GM21528 (cell line): Measurements from ENCODE around the gene LIN52.

Experiments used
- ATAC-seq: cut with Tn5 transposase; IDR thresholded peaks from one replicate; pipeline ENCODE4 v1.9.1; 2021; ENCODE audit warnings: mild to moderate bottlenecking, moderate library complexity; ENCODE audit not compliant: unreplicated experiment, low FRiP score

LIN52 gene

GRCh38 chr14:74249433-74250375, 164.9 kb downstream of the LIN52 start:
- ATAC-seq: no peak
